Astrocyte of the hippocampus (primary cell): Measurements from ENCODE around the gene BMF.
"Not testable (repeated sequence)": the region's sequence is repeated elsewhere in the genome, so short reads cannot be mapped to it uniquely, and the experiment has no call there.

Experiments used
- DNase-seq: peaks from one replicate; pipeline ENCODE4 v3.0.0; 2011; ENCODE audit warnings: low read depth, low spot score

Gene BMF

DNA sequence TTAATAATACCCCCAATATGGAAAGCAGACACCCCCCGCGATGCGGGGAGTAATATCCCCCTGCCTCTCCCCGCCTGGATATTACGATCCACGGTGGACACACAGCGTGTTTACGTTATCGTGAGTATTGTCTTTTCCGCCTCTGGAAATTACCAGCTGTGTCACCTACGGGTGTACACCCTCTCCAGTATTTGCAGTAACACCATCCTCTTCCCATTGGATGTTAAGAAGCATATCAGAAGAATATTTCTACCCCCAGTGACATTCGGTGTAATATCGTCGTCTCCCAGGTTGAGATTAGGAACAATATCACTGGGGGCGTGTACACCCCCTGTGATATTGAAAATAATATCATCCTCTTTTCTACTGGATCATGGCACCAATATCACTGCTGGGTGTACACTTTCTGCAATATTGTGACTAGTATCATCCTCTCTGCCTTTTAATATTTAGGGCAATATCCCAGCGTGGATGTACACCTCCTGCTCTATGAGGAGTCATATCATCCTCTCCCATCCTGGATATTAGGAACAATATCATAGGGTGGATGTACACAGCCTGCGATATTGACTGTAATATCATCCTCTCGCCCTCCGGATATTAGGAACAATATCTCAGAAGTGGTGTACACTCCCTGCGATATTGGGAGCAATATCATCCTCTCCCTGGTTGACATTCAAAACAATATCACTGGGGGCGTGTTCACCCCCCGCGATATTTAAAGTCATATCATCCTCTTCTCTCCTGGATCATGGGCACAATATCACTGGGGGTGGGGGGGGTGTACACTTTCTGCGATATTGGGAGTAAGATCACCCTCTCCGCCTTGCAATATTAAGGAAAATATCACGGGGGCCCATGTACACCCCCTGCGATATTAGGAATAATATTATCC lies 20.3 kb upstream of the BMF start:
- DNase-seq: no peak

DNA sequence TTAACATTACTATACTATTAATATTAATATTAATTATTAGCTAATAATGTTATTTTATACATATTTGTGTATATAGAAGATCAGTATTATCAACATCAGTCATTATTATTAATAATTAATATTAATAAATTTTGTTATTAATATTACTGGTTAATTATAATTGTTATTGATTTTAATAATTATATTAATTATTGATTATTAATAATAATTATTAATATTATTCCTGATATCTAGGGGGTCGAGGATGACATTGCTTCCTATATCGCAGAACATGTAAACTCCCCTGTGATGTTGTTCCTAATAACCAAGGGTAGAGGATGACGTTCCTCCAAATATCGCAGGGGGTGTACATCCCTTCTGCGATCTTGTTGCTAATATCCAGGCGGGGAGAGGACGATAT lies 17.3 kb upstream of the BMF start:
- no peak for DNase-seq

DNA sequence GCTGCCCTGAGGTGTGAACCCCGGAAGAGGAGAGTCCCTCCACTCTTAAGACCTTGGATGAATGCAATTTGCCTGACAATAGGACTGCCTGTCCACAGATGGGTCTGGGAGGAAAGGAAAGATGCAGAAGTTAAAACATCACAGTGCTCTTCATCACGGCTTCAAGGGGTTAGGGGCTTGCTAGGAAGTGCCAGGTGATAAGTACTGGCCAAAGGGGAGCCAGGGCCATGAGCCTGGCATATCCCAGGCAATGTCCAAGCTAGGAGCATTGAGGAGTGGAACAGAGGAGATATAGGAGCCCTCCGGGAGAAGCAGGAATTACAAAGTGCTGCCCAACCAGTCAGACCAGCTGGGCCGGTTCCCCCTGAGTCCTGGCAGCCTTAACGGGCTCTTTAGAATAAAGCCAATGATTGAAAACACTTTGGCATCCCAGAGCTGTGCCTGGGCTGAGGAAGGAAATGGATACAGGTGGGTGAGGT lies 16.2 kb upstream of the BMF start:
- not testable (repeated sequence) for DNase-seq

DNA sequence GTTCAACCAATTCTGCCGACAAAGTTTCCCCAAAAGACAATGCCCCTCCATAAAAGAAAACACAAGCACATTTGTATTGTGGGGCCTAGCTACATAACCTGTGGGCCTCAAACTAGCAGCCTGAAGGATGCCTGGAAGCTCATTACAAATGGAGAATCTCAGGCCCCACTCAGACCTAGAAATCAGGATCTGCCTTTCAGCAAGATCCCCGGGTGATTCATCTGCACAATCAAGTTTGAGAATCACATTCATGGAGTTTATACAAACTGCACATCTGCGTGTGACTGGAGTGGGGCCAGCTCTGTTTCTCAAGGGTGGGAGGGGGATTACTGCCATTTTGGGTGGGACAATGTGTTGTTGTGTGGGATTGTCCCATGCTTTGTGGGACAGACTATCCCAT lies 15.7 kb upstream of the BMF start:
- not testable (repeated sequence) for DNase-seq

DNA sequence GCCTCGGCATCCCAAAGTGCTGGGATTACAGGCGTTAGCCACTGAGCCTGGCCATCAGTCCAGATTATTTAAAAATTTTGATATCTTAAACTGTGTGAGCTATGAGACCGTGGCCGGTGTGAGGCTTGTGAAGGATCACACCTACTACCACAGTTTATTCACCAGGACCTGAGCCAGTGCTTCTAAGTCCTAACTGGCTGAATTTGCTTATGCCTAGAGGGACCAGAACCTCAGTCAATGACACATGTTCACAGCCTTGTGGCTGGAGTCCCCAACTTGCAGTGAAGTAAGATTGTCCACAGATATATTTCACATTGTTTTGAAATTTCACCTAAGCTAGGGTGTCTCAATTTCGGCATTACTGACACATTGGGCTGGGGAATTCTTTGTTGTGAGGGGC lies 15.2 kb upstream of the BMF start:
- DNase-seq: not testable (repeated sequence)

DNA sequence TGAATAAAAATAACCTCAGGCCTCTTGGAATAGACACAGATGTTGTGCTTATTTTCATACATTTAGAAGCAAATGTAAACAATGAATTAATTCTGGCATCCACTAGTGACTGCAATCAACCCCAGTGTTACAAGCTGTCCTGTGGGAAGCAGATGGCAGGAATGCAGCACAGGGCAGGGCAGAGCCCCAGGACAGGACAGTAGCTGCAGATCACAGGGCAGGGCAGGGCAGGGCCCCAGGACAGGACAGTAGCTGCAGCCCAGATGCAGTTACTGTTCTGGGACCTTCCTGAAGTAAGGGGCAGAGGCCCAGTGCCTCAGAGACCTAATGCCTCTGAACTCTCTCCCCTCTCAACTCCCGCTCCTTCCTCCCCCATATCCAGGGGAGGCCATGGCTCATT lies 14.3 kb upstream of the BMF start:
- DNase-seq: not testable (repeated sequence)

DNA sequence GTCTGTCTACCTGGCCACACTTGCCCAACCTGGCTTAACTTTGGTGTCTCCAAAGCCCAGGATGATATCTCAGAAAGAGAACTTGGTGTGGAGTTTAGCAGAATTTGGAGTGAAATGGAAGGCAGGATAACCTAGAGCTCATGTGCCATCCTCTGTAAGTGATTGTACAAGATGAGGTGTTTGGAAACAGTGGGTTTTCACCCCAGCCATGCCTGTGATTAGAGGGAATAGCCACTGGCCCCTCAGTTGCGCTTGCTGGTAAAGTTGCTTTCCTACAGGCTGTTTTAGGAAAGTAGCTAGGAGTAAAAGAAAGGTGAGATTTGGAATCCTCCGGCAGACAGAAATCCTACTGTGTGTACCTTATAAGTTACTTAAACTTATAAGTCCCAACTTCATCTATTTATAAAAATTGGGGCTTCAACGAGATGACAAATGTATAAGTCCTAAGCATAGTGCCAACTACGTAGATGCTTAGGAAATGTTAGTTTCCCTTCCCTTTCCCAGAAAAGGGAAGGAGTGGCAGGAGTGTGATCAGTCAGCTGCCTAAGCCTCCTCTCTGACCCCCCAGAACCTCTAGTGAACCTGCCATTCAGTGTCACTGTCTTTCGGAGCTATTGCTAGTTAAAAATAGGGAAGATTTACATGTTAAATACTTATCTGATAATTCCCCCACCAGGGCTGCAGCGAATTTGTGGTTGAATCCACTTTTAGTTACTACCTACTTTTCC lies 13.4 kb upstream of the BMF start:
- no peak for DNase-seq

DNA sequence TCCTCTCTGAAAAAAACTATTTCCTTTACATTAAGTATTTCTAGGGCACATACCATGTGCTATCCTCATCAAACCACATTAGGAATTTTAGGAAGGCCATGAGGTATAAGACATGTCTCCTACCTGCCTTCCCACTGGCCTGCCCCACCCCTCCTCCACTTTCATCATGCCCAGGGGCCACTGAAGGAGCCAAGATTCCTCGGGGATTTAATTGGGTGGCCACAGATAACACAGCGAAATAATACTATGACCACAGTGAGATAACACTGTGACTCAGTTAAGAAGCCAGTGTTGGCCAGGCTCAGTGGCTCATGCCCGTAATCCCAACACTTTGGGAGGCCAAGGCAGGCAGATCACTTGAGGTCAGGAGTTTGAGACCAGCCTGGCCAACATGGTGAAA lies 9.8 kb upstream of the BMF start:
- DNase-seq: peak; percentile 51

DNA sequence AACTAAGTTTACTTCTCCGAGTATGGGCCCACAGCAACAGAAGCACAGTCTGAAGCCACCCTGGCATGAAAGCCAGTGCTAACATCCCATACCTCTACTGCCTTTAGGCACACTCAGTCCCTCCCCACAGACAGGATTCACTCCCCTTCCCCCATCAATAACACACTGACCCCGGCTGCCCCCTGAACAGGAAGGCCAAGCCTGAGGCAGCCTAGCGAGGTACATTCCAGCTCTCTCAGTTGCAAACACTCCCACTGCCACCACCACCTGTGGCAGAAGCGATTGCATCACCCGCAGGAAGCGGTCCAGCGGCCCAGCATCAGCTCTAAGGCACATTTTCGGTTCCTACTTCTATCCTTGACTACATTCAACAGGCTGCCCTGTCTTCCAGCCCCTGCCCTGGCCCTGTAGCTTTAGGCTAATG lies 7.0 kb upstream of the BMF start:
- DNase-seq: peak; percentile 17

DNA sequence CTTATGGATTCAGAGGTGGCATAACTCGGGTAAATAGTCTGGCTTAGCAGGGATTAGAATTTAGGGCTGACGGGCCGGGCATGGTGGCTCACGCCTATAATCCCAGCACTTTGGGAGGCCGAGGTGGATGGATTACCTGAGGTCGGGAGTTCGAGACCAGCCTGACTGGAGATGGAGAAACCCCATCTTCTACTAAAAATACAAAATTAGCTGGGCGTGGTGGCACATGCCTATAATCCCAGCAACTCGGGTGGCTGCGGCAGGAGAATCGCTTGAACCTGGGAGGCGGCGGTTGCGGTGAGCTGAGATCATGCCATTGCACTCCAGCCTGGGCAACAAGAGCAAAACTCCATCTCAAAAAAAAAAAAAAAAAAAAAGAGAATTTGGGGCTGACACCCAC lies 6.4 kb upstream of the BMF start:
- DNase-seq: not testable (repeated sequence)

DNA sequence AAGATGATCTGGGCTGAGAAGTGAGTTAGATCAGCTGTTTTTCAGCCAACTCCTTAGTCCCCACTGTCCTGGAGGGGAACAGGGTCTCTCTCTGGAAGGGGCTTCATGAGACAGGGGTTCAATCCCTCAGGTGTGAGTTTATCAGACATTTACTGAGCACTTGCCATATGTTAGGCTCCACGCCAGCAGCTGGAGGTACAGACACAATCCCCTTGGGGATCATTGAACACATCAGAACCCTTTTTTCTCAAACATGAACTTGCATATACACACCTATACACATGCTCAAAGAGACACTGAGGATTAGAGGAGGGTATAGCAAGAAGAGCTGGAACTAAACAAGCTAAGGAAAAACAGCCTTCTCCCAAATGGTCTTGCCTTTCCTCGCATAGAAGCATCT lies 5.5 kb upstream of the BMF start:
- DNase-seq: no peak

DNA sequence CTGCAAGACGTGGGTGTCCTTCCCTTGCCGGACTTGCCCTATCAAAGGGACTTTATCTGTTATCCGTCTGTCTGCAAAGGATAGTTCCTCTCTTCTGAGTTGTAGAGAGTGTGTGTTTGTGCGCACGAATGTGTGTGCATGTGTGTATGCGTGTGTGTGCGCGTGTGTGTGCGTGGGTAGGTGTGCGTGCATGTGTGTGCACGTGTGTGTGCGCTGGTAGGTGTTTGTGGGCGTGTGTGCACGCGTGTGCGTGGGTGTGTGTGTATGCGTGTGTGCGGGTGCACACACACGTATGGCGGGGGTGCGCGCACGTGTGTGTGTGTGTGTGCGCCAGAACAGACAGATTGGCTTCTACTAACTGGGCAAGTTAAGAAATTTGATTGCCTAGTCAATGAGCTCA lies 4.1 kb upstream of the BMF start:
- no peak for DNase-seq

DNA sequence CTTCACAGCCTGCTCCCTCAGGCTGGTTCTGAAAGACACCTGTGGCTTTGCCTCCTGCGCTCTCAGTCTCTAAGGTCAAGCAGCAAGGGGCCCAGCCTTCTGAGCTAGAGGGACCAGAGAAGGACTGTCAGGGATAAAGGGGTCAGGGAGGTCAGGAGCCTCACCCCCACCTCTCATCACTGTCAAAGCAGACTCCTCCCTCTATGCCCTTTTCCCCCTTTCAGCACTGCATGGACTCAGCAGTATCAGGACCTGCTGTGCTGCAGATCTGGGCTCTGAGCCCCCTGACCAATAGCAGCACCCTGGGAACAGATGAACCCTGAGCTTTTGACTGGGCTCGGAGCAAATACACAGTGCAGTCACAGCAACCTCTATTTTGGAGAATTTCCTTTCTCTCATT lies 3.2 kb upstream of the BMF start:
- DNase-seq: no peak

DNA sequence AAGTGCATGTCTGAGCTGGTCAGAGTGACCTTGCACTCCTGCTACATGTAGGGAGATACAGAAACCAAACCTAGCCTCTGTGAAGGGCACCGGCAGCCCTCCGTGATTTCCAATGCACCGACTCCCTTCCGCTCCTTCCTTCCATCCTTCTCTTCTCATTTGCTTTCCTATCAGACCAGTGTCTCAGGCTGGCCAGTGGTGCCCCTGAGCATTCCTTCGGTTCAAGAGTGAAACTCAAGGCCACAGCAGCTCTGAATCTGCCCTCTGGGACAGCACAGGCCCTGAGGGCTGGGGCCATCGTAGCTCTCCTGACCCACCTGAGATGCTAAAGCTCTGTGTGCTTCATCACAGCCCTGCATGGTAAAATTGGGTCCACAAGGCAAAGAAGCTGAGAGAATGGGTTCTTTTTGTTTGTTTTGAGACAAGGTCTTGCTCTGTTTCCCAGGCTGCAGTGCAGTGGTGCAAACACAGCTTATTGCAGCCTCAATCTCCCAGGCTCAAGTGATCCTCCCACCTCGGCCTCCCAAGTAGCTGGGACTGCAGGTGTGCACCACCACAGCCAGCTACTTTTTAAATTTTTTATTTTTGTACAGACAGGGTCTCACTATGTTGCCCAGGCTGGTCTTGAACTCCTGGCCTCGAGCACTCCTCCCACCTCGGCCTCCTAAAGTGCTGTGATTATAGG lies 2.3 kb upstream of the BMF start:
- DNase-seq: no peak

DNA sequence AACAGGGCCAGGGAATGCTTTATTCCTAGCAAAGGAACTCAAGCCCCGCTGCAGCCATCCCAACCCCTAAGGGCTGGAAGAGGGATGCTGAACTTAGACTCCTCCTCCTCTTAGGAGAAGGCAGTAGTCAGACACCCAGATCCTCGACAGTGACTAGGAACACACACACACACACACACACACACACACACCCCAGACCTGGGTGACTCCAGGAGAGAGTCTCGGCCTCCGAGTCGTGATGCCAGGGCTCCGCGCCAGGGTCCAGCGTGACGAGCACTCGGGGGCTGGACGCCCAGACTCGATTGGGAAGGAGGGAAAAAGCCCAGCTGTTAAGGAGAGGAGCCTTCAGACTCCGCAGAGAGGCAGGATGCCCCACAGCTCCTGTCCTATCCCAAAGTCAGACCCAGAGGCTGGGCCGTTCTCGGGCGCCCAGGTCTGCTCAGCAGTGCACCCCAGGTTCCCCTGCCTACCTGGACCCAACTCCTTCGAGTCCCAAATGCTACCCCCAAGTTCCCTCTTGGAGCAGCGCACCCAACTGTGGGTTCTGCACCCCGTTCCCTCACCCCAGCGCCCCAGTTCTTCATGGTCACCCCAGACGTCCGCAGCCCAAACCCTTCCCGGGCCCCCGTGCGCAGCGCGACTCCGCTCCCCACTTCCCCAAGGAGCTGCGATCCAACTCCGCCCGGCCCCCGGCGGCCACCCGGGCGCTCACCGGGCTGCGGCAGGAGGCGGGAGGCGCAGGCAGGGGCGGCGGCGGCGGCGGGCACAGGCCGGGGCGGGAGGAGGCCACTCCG lies 421 bp downstream of the BMF start:
- DNase-seq: peak; percentile 75

DNA sequence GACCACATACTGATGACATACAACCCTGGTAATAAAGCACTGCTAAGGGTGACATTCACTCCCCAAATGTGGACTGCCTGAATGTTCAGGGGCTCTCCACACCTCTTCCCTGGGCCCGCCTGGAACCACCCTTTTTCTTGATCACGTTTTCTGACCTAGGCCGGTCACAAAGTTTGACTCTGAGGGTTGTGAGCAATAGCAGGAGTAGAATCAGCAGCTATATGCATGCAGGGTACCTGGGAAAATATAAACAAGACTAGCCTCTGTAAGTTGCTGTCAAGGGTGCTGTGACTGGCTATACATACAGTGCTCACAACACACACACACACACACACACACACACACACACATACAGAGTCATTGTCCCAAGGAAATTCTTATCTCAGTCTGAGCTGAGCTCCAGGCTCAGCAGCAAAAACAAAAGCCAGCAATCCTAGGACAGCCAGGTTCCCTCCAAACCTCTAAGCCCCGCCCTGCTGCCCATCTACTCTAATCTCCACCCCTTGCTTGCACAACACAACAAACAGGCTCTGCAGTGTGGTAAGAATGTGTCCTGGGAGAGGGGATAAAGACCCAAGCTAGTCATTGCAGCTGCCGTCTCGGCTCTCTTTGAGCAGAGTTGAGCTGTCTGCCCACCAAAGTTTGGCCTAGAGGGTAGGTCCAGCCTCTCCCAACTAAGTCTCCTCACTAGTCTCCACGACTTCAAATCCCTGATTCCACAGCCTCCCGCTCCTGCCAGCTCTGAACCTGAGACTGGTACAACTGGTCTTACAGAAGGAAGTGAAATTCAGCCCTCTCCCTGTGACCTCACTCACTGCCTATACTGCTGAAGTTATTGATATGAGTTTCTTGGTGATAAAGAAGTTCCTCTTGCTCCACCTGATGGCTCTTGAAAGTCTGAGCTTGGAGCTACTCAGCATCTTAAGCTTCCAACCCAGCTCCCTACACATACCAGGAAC lies 2.2 kb downstream of the BMF start:
- DNase-seq: peak; percentile 35

DNA sequence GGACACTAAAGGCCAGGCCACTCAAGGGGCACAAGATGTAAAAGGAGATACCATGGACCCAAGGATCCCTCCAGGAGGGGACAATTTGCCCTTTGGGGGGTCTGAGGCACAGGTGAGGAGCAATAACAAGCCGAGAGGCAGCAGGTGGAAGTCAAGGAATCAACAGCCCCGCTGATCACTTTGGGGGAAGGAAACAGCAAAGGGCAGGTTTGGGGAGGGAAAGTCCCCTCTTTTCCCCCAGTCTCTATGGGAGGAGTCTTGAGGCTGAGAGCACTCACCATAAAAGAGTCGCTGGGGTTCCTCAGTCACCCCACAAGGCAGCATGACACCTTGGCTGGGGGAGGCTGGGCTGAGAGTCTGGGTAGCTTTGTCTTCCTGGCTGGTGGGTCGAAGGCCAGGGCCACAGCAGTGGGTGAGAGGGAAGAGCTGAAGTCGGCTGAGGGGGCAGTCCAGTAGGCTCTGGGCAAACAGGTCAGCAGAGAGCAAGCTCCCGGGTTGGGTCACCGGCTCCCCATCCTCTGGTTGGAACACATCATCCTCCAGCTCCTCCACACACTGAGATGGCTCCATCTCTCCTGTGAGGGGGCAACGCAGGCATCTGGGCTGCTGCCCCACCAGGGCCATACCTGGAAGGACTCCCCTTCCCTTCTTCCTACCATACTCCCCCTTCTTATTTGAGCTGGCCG lies 3.0 kb downstream of the BMF start:
- DNase-seq: no peak

DNA sequence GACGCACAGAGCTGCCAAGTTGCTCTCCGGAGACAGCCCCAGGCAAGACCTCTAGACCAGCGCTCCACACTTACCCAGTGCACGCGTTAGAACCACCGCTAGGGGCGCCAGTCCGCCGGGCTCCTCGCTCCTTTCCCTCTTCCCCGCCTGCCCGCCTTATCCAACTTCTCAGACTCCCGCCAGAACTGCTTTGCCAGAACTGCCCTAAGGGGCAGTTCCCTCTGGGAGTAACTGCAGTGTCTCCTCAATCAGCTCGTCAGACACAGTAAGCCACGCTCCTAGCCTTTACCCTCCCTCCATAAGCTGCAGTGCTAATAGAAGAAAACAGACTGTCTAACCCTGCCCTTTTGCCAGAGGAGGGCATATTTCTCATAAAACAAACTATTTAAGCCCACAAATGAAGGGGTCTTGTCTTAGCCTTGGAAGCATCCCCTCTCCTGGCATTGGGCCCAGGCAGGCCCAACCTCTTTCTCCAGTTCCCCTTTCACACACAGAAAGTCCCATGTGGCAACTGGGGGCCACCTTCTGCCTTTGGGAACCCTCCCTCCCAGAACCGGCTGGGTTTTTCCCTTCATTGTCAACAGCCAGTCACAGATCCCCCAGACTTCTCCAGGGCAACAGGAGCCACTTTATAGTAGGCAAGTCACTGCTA lies 3.7 kb downstream of the BMF start:
- peak; percentile 93 for DNase-seq

DNA sequence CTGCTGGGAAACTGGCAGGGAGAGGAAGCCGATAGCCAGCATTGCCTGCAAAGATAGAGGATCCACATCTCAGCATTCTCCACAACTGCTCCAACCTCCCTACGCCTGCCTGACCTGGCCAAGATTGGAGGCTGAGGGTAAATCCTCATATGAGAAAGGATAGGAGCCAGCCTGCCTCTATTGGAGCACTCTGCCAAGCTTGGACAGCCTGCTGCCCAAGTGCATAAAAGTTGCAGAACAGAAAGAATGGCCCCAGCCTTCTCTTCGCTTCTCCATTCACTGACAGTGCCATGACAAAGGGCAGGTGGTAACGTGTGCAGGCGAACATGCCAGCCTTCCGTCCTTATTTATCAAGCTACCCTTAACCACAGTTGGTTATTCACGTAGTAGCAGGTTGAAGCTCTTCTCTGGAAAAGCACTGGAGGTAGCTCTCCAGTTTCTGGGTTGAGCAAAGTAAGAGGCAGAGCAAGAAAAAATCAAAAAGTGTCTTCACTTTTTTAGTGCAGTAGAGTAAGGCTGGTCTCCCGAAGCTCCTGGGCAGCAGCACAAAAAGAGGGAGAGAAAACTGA lies 4.3 kb downstream of the BMF start:
- no peak for DNase-seq
